Omental fat pad (tissue), 4 donors: Measurements from ENCODE around the gene PTK6. TPM values are rescaled to one million over a fixed set of nuclear protein-coding genes. Genes with fewer than 3 reads are reported as not detected.

Experiments used
- ATAC-seq: fragments of 150-250 bp; one replicate; pipeline ENCODE4 v1.9.1; 2016; ENCODE audit warnings: mild to moderate bottlenecking, moderate library complexity; ENCODE audit not compliant: low FRiP score
- DNase-seq: peaks from one replicate; pipeline ENCODE4 v3.0.0-alpha.2; 2019; ENCODE audit warnings: low spot score
- total RNA-seq, 4 donors: library from RNA; depleted of rRNA; stranded (reverse); fragments of >200 nt; gene quantifications; one replicate each; pipeline ENCODE4 v1.1.0, GENCODE V29; 2016
- TF ChIP-seq, protein P1 (sequence below), 3 donors: fragments of 450-650 bp; IDR thresholded peaks; one replicate each; pipeline ENCODE4 v1.5.1; 2016 to 2017; ENCODE audit warnings: antibody characterized with exemption in 3 of 3, mild to moderate bottlenecking in 3 of 3, moderate library complexity in 2 of 3

The PTK6 gene
- total RNA-seq, 4 donors from 2014 or later, result 0.12 to 0.63 (median 0.28) TPM; not detected in 1

DNA sequence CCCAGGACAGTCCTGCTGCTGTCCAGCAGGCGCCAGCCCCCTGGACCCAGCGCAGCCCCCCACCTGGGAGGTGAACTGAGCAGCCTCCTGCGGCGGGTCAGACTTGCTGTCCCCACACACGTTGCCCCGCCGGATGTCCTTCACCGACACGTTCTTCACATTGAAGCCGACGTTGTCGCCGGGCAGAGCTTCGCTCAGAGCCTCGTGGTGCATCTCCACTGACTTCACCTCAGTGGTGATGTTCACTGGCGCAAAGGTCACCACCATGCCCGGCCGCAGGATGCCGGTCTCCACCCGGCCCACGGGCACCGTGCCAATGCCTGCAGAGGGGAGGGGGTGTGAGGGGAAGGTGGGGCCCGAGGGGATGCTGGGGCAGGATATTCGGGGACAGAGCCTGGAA is 46.8 kb downstream of the PTK6 start:
- ATAC-seq (no peak), DNase-seq (no peak)
- TF ChIP-seq, protein P1, sequence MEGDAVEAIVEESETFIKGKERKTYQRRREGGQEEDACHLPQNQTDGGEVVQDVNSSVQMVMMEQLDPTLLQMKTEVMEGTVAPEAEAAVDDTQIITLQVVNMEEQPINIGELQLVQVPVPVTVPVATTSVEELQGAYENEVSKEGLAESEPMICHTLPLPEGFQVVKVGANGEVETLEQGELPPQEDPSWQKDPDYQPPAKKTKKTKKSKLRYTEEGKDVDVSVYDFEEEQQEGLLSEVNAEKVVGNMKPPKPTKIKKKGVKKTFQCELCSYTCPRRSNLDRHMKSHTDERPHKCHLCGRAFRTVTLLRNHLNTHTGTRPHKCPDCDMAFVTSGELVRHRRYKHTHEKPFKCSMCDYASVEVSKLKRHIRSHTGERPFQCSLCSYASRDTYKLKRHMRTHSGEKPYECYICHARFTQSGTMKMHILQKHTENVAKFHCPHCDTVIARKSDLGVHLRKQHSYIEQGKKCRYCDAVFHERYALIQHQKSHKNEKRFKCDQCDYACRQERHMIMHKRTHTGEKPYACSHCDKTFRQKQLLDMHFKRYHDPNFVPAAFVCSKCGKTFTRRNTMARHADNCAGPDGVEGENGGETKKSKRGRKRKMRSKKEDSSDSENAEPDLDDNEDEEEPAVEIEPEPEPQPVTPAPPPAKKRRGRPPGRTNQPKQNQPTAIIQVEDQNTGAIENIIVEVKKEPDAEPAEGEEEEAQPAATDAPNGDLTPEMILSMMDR (IDR thresholded peaks at IDR 0.05), result no peak

DNA sequence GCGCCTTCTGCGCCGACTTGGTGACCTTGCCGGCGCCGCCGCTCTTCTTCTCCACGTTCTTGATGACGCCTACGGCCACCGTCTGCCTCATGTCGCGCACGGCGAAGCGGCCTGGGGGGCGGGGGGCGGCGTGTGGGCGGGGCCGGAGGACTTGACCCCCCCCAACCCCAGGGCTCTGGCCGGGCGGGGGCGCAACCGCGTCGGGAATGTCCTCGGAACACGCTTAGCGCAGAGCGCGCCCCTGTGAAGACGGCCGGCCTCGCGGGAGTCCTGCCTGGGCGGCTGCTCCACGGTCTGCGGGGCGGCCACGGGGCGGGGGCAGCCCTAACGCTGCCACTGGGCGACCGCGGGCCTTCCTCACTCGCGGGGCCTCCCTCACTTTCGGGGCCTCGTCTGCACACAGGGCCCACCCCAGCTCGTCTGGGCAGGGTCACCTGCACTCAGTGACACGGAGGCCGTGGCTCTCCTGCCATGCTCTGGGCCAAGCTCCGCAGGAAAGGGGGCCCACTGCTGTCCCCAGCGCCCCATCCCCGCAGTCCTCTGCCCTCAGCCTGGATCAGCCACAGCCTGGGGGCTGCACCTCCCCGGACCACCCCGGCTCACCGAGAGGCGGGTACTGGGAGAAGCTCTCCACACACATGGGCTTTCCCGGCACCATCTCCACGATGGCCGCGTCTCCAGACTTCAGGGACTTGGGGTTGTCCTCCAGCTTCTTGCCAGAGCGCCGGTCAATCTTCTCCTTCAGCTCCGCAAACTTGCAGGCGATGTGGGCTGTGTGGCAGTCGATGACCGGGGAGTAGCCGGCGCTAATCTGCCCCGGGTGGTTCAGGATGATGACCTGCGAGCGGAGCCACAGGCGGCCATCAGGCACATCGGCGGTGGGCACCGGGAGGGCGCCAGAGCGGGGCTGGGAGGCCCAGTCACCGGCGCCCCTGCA is 48.6 kb downstream of the PTK6 start:
- TF ChIP-seq, protein P1 (IDR thresholded peaks at IDR 0.05), result no peak
- DNase-seq (no peak), ATAC-seq (no peak)

DNA sequence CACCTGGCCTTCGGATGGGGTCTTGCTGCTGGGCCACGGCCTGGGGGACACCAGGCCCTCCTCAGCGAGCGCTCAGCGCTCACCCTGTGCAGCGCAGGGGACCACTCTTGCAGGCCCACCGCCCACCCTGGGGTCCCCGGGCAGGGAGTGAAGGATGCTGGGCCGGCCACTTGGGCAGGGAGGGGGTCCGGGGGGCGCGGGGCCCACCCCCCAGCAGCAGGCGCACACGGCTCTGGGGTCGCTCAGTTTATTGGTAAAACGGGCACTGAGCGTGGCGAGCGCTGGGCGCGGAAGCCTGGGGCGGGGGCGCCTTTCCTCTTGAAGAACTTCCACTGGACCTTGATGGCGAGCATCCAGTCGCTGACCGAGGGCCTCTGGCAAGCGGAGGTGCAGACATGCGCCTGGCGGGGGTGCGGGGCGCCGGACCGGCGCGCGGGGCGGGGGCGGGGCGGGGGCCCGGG is 49.4 kb downstream of the PTK6 start:
- DNase-seq, result no peak
- no peak for ATAC-seq
- TF ChIP-seq, protein P1 (IDR thresholded peaks at IDR 0.05), result no peak

DNA sequence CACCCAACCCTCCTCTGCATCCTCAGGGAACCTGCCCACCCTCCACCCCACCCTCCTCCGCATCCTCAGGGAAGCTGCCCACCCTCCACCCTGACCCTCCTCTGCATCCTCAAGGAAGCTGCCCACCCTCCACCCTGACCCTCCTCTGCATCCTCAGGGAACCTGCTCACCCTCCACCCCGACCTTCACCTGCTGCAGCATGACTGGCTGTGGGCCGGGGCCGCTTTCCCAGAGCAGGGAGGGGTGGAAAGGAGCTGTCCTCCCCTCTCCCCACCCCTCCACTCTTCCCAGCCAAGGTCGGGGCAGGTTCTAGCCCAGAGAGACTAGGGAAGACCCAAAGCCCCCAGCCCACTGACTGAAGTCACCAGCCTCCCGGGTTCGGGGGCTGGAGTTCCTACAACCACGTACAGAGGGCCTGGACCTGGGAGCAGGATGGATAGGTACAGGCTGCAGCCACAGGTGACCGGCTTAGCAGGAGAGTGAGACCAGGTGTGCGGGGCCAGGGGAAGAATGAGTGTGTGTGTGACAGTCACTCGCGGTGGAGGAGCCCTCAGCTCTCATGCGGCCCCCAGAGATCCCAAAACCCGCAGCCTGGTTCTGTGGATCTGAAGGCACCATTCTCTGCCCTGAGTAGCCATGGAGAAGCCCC is 49.9 kb downstream of the PTK6 start:
- no peak for ATAC-seq
- TF ChIP-seq, protein P1 (IDR thresholded peaks at IDR 0.05), result no peak
- no peak for DNase-seq

DNA sequence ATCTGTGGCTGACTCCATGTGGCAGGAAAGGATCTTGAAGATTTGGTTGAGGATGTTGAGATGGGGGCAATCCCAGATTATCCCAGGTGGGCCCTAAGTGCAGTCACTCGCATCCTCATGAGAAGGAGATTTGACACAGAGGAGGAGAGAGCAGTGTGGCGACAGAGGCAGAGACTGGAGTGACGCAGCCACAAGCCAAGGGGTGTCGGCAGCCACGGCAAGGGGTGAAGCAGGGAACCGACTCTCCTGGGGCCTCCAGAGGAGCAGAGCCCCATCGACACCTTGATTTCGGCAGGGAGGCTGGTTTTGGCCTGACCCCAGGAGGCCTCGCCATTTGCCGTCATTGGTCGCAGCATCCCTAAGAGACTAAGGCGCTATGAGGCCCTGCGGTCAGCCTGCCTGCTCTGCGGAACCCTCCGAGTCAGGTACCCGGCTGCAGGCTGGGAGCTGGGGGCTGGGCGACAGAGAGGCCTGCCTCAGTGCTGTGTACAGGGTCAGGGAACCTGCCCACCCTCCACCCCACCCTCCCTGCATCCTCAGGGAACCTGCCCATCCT is 50.8 kb downstream of the PTK6 start:
- TF ChIP-seq, protein P1 (IDR thresholded peaks at IDR 0.05), result no peak
- no peak for DNase-seq
- no peak for ATAC-seq

DNA sequence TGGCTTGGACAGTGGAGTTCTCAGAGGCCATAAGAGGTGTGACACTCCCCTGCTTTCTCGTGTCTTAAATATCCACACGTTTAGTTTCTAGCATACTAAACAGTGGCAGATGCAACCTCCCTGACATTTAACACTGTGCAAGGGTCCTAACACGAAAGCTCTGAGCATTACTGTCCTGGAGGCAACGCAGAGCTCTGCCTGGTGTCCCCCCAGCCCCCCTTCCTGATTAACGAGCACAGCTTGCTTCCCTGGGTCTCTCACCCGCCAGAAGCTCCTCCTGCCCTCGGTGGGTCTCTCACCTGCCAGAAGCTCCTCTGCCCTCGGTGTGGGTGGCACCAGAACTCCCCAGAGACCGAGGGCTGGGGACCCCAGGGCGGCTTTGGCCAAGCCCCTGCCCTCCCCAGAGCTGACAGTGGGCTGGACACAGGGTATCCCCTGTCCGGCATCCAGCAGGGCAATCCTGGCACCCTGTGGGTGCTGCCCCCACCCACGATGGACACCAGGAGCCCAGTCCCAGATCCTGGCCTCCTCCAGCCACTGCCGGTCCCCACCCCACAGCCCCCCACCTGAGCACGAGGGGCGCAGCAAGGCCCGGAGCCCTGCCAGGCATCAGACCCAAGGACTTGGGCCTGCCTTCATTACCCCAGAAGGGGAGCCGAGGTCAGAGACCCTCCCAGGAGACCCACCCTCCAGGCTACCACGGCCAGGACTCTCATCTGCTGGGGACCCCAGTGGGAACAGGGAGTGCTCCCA is 52.3 kb downstream of the PTK6 start:
- ATAC-seq (no peak), DNase-seq (no peak)
- TF ChIP-seq, protein P1 (IDR thresholded peaks at IDR 0.05), result no peak
